Heart left ventricle (tissue), 16 donors: ENCODE measurements around the gene CELF2. TPM values are rescaled to one million over a fixed set of nuclear protein-coding genes. Genes with fewer than 3 reads are reported as not detected.
A peak's percentile ranks its signal among the peaks of the same experiment; 100 is the strongest.

Experiments used
- ATAC-seq, 4 donors: fragments of 200-7000 bp; cut with Tn5 transposase; one replicate each; pipeline ENCODE4 v1.9.1; 2020 to 2022; ENCODE audit warnings: moderate library complexity in 4 of 4, mild to moderate bottlenecking in 3 of 4, moderate number of reproducible peaks in 1 of 4
- DNase-seq, 5 donors: peaks; one replicate each; pipeline ENCODE4 v3.0.0-alpha.2; 2020
- H3K27ac ChIP-seq, 12 donors: fragments of 200-600 bp; sonication (generic) in 4 of 12; one replicate each; pipeline versions ENCODE4 v1.5.0 to v1.8.0; 2016 to 2022; ENCODE audit warnings: mild to moderate bottlenecking in 2 of 12
- H3K27me3 ChIP-seq, 9 donors: fragments of 200-600 bp; sonication (generic) in 2 of 9; one replicate each; pipeline versions ENCODE4 v1.5.1 to v1.8.0; 2016 to 2022; ENCODE audit warnings: mild to moderate bottlenecking in 3 of 9
- H3K36me3 ChIP-seq, 9 donors: fragments of 200-600 bp; sonication (generic) in 2 of 9; one replicate each; pipeline versions ENCODE4 v1.5.0 to v1.8.0; 2018 to 2022; ENCODE audit warnings: mild to moderate bottlenecking in 2 of 9
- H3K4me1 ChIP-seq, 12 donors: fragments of 200-600 bp; sonication (generic) in 4 of 12; one replicate each; pipeline versions ENCODE4 v1.5.0 to v1.8.0; 2016 to 2022; ENCODE audit warnings: mild to moderate bottlenecking in 3 of 12
- H3K4me3 ChIP-seq, 12 donors: fragments of 200-600 bp; sonication (generic) in 4 of 12; one replicate each; pipeline versions ENCODE4 v1.5.0 to v1.8.0; 2017 to 2022; ENCODE audit warnings: mild to moderate bottlenecking in 9 of 12, moderate library complexity in 4 of 12
- H3K9me3 ChIP-seq, 12 donors: fragments of 200-600 bp; sonication (generic) in 4 of 12; one replicate each; pipeline versions ENCODE4 v1.5.0 to v1.8.0; 2016 to 2022; ENCODE audit warnings: mild to moderate bottlenecking in 1 of 12
- POLR2A ChIP-seq, 2 donors: fragments of 450-650 bp; IDR thresholded peaks; one replicate each; pipeline ENCODE4 v1.6.1; 2017; ENCODE audit warnings: antibody characterized with exemption in 2 of 2, mild to moderate bottlenecking in 2 of 2, moderate library complexity in 2 of 2
- WGBS, 4 donors: extraction: QIAGEN DNeasy Blood & Tissue Kit in 2 of 4; methylation state at CpG; one replicate each; pipeline versions ENCODE4 v1.1.5 to v1.1.7; 2013 to 2018; 5-methylcytosine and 5-hydroxymethylcytosine counted together
- intact Hi-C, 10 donors: fragments of 100-400 bp; cut with DNase I; formaldehyde crosslinking; loops; one replicate each; pipeline versions ENCODE4 v1.11.1 to v1.14.2; 2022
- polyA plus RNA-seq, 2 donors: library from polyadenylated mRNA; stranded (reverse); fragments of 200-250 nt; gene quantifications; one replicate each; pipeline ENCODE4 v1.2.3, GENCODE V29; 2013
- total RNA-seq, 9 donors: library from RNA; depleted of rRNA in 2 of 9; stranded (reverse); fragments of >200 nt in 2 of 9; fragmentation: NEBNext Ultra II Directional in 3 of 9; extraction: Animal tissue kit (Norgen Biotek cat#: 25700) in 3 of 9; gene quantifications; one replicate each; pipeline versions ENCODE4 v1.1.0 to v1.2.4, GENCODE V29; 2016 to 2023
- TF ChIP-seq, protein P1 (sequence below), 12 donors: fragments of 200-600 bp; sonication (generic) in 4 of 12; IDR thresholded peaks; one replicate each; pipeline versions ENCODE4 v1.5.0 to v1.8.0; 2018 to 2022; ENCODE audit warnings: antibody characterized with exemption in 12 of 12, mild to moderate bottlenecking in 5 of 12
- donor health status: ischemic (EF 13 %, LVEDD 7.1; RV severe dilation, severe dysfunction).
- donor health status: healthy with polysubstance abuse.
- donor health status: DM: no; HTN: yes; CAD: no.
- donor health status: DM: no; HTN: no; CAD: no.
- donor health status: ischemic (EF 25% LVEDD 6.9; RV normal size, moderate dysfunction).
- donor health status: ischemic (EF 25% LVEDD 5.7; RV mildly dilated, moderate dysfunction).
- donor health status: healthy.
- donor health status: DM: yes; HTN: yes; CAD: no.
- donor health status: ischemic (EF 35%, LVEDD 5.7; RV mildly dilated, moderate dysfunction).
- donor health status: nonischemic (EF 11% LVEDD 7.7; RV severe dilation, severe dysfunction).
- donor health status: DM: yes; HTN: yes; CAD: no.
- donor health status: PGD.
- donor health status: ischemic (EF 29% LVEDD 5.4; RV normal size, mild dysfunction).
- donor health status: nonischemic (EF 23%, LVEDD 6.1; RV moderate dilation, normal function).

Gene CELF2
- total and polyA plus RNA-seq, 11 donors = 14.2 to 103 (median 67.1) TPM

DNA sequence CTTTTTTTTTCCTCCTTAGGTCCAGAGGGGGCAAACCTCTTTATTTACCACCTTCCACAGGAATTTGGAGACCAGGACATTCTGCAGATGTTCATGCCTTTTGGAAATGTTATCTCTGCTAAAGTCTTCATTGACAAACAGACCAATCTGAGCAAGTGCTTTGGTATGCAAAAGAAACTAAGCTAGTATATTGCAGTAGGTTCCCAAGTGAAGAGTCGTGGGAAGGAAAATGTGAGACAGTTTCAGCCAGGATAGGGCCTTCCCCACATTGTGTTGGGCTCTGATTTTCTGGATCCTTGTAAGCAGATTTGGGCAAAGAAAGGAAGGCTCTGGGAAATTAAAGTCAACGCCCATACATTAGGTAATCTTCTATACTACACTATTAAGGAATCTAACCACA, 308.1 kb downstream of the CELF2 start:
- Histone ChIP-seq H3K4me1 (peaks cover 7 to 35% (median 27%) of the 10 kb centered on the region in 12 donors), H3K9me3 (no peaks in the 10 kb centered on the region), H3K27ac (no peak overlapping the region), H3K27me3 (no peaks in the 10 kb centered on the region), H3K4me3 (no peak overlapping the region), H3K36me3 (peaks cover 0 to 96% (median 52%) of the 10 kb centered on the region in 9 donors)
- intact Hi-C loops = no loop called here
- DNase-seq (no peak), ATAC-seq (no peak)
- WGBS, 4 donors = 68 to 84% (median 82%) methylated on average over 2 of the region's 2 CpGs
- no peak for TF ChIP-seq POLR2A (IDR thresholded peaks at IDR 0.05)
- TF ChIP-seq, protein P1, sequence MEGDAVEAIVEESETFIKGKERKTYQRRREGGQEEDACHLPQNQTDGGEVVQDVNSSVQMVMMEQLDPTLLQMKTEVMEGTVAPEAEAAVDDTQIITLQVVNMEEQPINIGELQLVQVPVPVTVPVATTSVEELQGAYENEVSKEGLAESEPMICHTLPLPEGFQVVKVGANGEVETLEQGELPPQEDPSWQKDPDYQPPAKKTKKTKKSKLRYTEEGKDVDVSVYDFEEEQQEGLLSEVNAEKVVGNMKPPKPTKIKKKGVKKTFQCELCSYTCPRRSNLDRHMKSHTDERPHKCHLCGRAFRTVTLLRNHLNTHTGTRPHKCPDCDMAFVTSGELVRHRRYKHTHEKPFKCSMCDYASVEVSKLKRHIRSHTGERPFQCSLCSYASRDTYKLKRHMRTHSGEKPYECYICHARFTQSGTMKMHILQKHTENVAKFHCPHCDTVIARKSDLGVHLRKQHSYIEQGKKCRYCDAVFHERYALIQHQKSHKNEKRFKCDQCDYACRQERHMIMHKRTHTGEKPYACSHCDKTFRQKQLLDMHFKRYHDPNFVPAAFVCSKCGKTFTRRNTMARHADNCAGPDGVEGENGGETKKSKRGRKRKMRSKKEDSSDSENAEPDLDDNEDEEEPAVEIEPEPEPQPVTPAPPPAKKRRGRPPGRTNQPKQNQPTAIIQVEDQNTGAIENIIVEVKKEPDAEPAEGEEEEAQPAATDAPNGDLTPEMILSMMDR (IDR thresholded peaks at IDR 0.05) = no peak

DNA sequence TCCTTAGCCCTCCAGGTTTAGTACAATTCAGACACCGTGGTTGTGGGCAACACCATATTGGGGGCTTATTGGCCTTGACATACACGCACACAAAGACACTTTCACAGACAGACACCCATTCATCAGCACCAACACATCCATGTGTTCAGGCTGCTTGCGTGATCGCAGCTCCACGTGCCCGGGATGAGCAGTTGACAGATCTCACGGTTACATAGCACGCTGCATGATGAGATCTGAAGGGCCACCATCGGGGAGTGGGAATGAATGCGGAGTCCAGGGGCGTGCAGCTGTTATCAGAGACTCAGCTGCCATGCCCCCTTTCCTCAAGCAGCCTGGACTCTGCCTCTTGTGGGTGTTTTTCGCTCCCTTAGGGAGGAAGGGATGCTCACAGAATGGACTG, 308.6 kb downstream of the CELF2 start:
- H3K27me3 ChIP-seq = no peaks in the 10 kb centered on the region
- H3K9me3 ChIP-seq = no peaks in the 10 kb centered on the region
- peaks cover 7 to 39% (median 30%) of the 10 kb centered on the region in 12 donors for H3K4me1 ChIP-seq
- intact Hi-C loops = no loop called here
- H3K4me3 ChIP-seq = no peak overlapping the region
- peaks cover 0 to 92% (median 48%) of the 10 kb centered on the region in 9 donors for H3K36me3 ChIP-seq
- H3K27ac ChIP-seq = no peak overlapping the region
- TF ChIP-seq POLR2A (IDR thresholded peaks at IDR 0.05) = no peak
- 79 to 95% (median 84%) methylated on average over 12 of the region's 12 CpGs for WGBS, 4 donors
- ATAC-seq (no peak), DNase-seq (no peak)

DNA sequence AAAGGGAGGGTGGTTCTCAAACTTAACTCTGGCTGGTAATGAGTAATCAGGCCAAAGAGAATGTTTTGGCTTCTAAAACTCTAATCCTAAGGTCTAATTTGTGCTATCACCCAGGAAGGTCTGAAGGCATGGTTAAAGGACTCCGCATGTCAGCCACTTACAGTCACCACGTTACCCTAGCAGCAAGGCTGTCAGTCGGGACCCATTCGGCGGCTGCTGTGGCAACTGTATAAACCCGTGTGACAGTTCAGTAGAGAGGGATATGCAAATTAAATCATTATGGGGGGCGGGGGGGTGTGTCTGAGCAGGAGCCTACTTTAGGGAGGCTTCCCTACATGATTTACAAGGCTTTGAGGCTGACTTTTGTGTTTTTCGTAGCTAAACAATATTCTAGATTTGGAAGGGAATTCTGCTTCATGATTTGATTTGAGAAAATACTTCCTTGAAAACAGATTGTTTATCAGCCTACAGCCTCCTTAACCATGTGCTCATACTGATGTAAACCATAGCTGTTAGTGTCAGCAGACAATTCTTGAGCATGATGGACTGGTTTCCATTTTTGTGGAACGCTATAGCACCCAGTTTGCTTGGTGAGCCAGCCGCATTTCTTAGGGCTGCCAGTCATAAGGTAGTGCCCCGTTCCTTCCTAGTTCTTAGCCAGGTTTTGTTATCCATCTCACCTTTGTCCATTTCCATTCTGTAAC, 309.4 kb downstream of the CELF2 start:
- no peak overlapping the region for H3K4me3 ChIP-seq
- peaks cover 10 to 46% (median 37%) of the 10 kb centered on the region in 12 donors for H3K4me1 ChIP-seq
- H3K36me3 ChIP-seq = peaks cover 0 to 90% (median 40%) of the 10 kb centered on the region in 9 donors
- peak overlapping the region in 1 of 12 donors; percentile 10 for H3K27ac ChIP-seq
- no peaks in the 10 kb centered on the region for H3K9me3 ChIP-seq
- ATAC-seq (peak in 1 of 4 donors; percentile 34), DNase-seq (no peak)
- 63 to 80% (median 68%) methylated on average over 11 of the region's 11 CpGs for WGBS, 4 donors
- H3K27me3 ChIP-seq = no peaks in the 10 kb centered on the region
- TF ChIP-seq POLR2A (IDR thresholded peaks at IDR 0.05) = no peak
- TF ChIP-seq, protein P1 (IDR thresholded peaks at IDR 0.05) = no peak
- intact Hi-C loops = no loop called here

DNA sequence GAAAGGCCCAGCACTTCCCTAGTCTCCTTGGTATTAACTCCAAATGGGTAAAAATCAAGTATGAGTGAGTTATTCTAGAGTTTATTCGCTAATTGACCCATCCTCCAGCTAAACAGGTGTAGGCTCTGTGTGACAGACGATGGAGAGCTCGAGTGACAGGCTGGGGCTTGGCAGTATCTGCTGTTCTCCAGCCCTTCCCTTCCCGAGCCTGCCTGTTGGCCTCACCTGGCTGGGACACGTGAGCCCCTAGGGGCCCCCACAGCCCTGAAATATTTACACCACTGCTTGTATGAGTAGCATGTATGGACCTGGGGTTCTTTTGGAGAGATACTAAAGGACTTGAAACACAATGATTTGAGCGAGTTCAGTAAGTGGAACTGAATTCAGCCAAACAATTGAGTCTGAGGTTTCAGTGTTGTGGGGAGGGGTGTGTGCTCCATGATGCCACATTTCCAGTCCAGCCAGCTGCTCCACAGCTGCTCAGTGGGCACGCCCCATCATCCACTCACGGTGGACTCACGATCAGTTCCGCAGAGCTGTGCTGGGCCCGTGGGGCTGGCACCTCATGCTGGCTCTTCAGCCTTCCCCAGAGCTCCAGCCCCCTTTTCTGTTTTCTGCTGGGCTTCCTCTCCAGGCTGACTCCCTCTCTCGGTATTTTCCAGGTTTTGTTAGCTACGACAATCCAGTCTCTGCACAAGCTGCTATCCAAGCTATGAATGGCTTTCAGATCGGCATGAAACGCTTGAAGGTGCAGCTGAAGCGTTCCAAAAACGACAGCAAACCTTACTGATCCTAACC, 310.8 kb downstream of the CELF2 start:
- no peaks in the 10 kb centered on the region for H3K9me3 ChIP-seq
- intact Hi-C loops = no loop called here
- peak in 1 of 5 donors; percentile 57 for DNase-seq
- H3K4me1 ChIP-seq = peaks cover 10 to 52% (median 39%) of the 10 kb centered on the region in 12 donors
- ATAC-seq = peak; percentile 38 to 69 (median 64)
- peak overlapping the region; percentile 30 to 69 (median 50) for H3K27ac ChIP-seq
- WGBS, 4 donors = 54 to 56% (median 54%) methylated on average over 17 of the region's 17 CpGs
- H3K36me3 ChIP-seq = peaks cover 0 to 90% (median 33%) of the 10 kb centered on the region in 9 donors
- TF ChIP-seq POLR2A (IDR thresholded peaks at IDR 0.05) = no peak
- TF ChIP-seq, protein P1 (IDR thresholded peaks at IDR 0.05) = no peak
- peak overlapping the region in 1 of 12 donors; percentile 6 for H3K4me3 ChIP-seq
- H3K27me3 ChIP-seq = no peaks in the 10 kb centered on the region
